Measurements from ENCODE around the gene UBR7.
A peak's percentile ranks its signal among the peaks of the same experiment; 100 is the strongest.

GRCh38 chr14:93219103-93219726, 12.2 kb downstream of the UBR7 start:
- peak in 1 of 3 donors; percentile 26 for TF ChIP-seq CTCF (IDR thresholded peaks at IDR 0.05)
- TF ChIP-seq POLR2A (IDR thresholded peaks at IDR 0.05): no peak
- no peak for TF ChIP-seq POLR2AphosphoS5 (IDR thresholded peaks at IDR 0.05)
